Measurements from ENCODE around the gene PIH1D1. TPM values are rescaled to one million over a fixed set of nuclear protein-coding genes. Genes with fewer than 3 reads are reported as not detected.

PIH1D1 gene
- total RNA-seq, 2 donors from 2014 or later: 128 to 133 TPM

DNA sequence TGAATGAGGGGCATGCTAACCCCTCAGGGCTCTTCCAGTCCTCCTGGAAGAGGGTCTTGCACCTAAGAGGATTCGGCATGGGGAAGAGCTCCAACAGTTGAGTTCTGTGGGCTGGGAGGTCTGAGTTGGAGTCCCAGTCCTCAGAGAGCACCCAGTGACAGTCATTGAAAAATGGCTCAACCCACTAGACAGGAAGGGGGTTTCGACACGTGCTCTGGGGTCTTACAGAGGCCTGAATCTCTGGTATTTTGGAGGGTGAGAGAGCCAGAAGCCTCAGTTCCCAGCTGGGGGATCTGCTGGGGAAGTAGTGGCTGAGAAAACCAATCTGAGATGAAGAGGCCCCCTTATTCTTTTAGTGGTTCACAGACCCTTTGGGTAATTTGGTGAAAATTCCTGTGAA, 37.4 kb downstream of the PIH1D1 start:
- no peaks in the 10 kb centered on the region for H3K36me3 Mint-ChIP-seq (ENCODE audit: low read depth)
- 87 to 94% methylated on average over 3 of the region's 3 CpGs for WGBS, 2 experiments (ENCODE audit: insufficient coverage in 1 of 2, insufficient read length in 1 of 2)
- no peak overlapping the region for H3K4me3 Mint-ChIP-seq
- H3K27me3 ChIP-seq (ENCODE audit: control insufficient read depth, insufficient read depth, low read length, poor library complexity, severe bottlenecking): peaks cover 14% of the 10 kb centered on the region
- no peak overlapping the region for H3K4me3 ChIP-seq (ENCODE audit: low read length)
- no peak for DNase-seq
- H3K9me3 ChIP-seq (ENCODE audit: control insufficient read depth, low read length): no peaks in the 10 kb centered on the region
- peaks cover 16% of the 10 kb centered on the region for H3K27me3 Mint-ChIP-seq (ENCODE audit: insufficient read depth)
- H3K27ac ChIP-seq (ENCODE audit: low read depth, low read length): no peak overlapping the region
- no peaks in the 10 kb centered on the region for H3K36me3 ChIP-seq (ENCODE audit: control insufficient read depth, insufficient read depth, low read length)
- H3K4me1 ChIP-seq (ENCODE audit: control insufficient read depth, insufficient read depth, low read length): no peaks in the 10 kb centered on the region
- H3K9me3 Mint-ChIP-seq: no peaks in the 10 kb centered on the region
- peak overlapping the region; percentile 25 for H3K27ac Mint-ChIP-seq
- TF ChIP-seq, protein P1, sequence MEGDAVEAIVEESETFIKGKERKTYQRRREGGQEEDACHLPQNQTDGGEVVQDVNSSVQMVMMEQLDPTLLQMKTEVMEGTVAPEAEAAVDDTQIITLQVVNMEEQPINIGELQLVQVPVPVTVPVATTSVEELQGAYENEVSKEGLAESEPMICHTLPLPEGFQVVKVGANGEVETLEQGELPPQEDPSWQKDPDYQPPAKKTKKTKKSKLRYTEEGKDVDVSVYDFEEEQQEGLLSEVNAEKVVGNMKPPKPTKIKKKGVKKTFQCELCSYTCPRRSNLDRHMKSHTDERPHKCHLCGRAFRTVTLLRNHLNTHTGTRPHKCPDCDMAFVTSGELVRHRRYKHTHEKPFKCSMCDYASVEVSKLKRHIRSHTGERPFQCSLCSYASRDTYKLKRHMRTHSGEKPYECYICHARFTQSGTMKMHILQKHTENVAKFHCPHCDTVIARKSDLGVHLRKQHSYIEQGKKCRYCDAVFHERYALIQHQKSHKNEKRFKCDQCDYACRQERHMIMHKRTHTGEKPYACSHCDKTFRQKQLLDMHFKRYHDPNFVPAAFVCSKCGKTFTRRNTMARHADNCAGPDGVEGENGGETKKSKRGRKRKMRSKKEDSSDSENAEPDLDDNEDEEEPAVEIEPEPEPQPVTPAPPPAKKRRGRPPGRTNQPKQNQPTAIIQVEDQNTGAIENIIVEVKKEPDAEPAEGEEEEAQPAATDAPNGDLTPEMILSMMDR (conservative IDR thresholded peaks at IDR 0.05): no peak
- peaks cover 10% of the 10 kb centered on the region for H3K4me1 Mint-ChIP-seq
- no peak overlapping the region for H3K9ac ChIP-seq (ENCODE audit: extremely low read depth, low read length, poor library complexity, severe bottlenecking)

DNA sequence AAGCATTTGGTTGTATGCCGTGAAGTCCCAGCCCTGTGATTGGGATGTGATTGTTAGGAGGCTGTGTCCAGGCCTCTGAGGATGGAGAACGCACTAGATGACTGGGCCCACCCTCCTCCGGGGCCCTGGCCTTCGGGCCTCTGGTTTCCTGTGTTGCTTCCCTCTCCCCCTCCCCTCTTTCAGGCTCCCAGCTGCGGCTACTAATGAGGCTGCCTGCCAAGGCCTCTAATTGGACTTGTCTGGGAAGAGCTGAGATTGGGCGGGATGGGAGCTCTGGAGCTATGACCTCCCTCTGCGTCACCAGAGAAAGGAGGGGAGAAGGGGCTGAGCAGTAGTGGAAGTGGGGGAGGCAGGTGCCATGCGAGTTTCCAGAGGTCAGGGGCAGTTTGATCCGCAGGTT, 38.3 kb downstream of the PIH1D1 start:
- H3K9ac ChIP-seq (ENCODE audit: extremely low read depth, low read length, poor library complexity, severe bottlenecking): no peak overlapping the region

DNA sequence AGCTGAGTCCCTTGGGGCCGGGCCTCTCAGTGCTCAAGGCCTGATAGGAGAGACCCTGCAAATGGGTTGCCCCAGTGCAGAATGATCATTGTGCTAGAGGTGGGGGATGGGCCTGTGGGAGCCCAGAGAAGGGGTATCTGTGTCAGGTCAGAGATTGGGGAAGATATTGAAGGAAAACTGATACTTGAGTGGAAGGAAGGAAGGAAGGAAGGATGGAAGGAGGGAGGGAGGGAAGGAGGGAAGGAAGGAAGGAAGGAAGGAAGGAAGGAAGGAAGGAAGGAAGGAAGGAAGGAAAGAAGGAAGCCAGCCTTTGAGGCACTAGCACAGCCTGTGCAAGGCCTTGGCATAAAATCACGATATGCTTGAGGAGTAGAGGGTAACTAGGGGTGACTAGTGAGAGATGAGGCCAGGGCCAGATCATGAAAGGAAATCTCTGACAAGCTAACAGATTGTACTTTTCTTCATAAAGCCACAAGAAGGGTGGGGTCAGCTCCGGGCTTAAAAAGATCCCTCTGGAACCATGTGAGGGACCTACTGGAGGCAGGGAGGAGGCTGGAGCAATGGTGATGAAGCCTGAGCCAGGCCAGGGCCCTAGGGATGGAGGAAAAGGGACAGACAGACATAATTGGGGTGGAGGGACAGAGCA, 39.8 kb downstream of the PIH1D1 start:
- peaks cover 9% of the 10 kb centered on the region for H3K27me3 Mint-ChIP-seq (ENCODE audit: insufficient read depth)
- DNase-seq: no peak
- no peaks in the 10 kb centered on the region for H3K9me3 Mint-ChIP-seq
- H3K4me1 ChIP-seq (ENCODE audit: control insufficient read depth, insufficient read depth, low read length): no peaks in the 10 kb centered on the region
- no peak overlapping the region for H3K4me3 ChIP-seq (ENCODE audit: low read length)
- H3K36me3 ChIP-seq (ENCODE audit: control insufficient read depth, insufficient read depth, low read length): no peaks in the 10 kb centered on the region
- peaks cover 10% of the 10 kb centered on the region for H3K4me1 Mint-ChIP-seq
- H3K36me3 Mint-ChIP-seq (ENCODE audit: low read depth): no peaks in the 10 kb centered on the region
- H3K4me3 Mint-ChIP-seq: no peak overlapping the region
- no peak overlapping the region for H3K27ac ChIP-seq (ENCODE audit: low read depth, low read length)
- no peak overlapping the region for H3K27ac Mint-ChIP-seq
- H3K9me3 ChIP-seq (ENCODE audit: control insufficient read depth, low read length): no peaks in the 10 kb centered on the region
- TF ChIP-seq, protein P1 (conservative IDR thresholded peaks at IDR 0.05): no peak
- H3K27me3 ChIP-seq (ENCODE audit: control insufficient read depth, insufficient read depth, low read length, poor library complexity, severe bottlenecking): no peaks in the 10 kb centered on the region
- H3K9ac ChIP-seq (ENCODE audit: extremely low read depth, low read length, poor library complexity, severe bottlenecking): no peak overlapping the region
- 93 to 100% methylated on average over 1 to 3 of the region's 3 CpGs for WGBS, 2 experiments (ENCODE audit: insufficient coverage in 1 of 2, insufficient read length in 1 of 2)

More for the DNA sequence above, 38.3 kb downstream of the PIH1D1 start:
- Histone ChIP-seq H3K9me3 (ENCODE audit: control insufficient read depth, low read length) (no peaks in the 10 kb centered on the region), H3K27ac (ENCODE audit: low read depth, low read length) (no peak overlapping the region), H3K27me3 (ENCODE audit: control insufficient read depth, insufficient read depth, low read length, poor library complexity, severe bottlenecking) (peaks cover 5% of the 10 kb centered on the region), H3K36me3 (ENCODE audit: control insufficient read depth, insufficient read depth, low read length) (no peaks in the 10 kb centered on the region), H3K4me1 (ENCODE audit: control insufficient read depth, insufficient read depth, low read length) (no peaks in the 10 kb centered on the region), H3K4me3 (ENCODE audit: low read length) (no peak overlapping the region)
- H3K4me3 Mint-ChIP-seq: no peak overlapping the region
- H3K27ac Mint-ChIP-seq: no peak overlapping the region
- H3K27me3 Mint-ChIP-seq (ENCODE audit: insufficient read depth): peaks cover 8% of the 10 kb centered on the region
- TF ChIP-seq, protein P1 (conservative IDR thresholded peaks at IDR 0.05): no peak
- H3K36me3 Mint-ChIP-seq (ENCODE audit: low read depth): no peaks in the 10 kb centered on the region
- H3K9me3 Mint-ChIP-seq: no peaks in the 10 kb centered on the region
- H3K4me1 Mint-ChIP-seq: peaks cover 10% of the 10 kb centered on the region
- no peak for DNase-seq
- 78 to 84% methylated on average over 4 to 9 of the region's 9 CpGs for WGBS, 2 experiments (ENCODE audit: insufficient coverage in 1 of 2, insufficient read length in 1 of 2)

Data from endodermal cell (in vitro differentiated cells).